GM19463 (cell line): ENCODE results near the gene PPP2R3C.
A peak's percentile ranks its signal among the peaks of the same experiment; 100 is the strongest.
"Not testable (repeated sequence)": the region's sequence is repeated elsewhere in the genome, so short reads cannot be mapped to it uniquely, and the experiment has no call there.

Experiments used
- ATAC-seq: cut with Tn5 transposase; IDR thresholded peaks from one replicate; pipeline ENCODE4 v1.9.1; 2021; ENCODE audit warnings: mild to moderate bottlenecking, moderate library complexity; ENCODE audit not compliant: unreplicated experiment

PPP2R3C gene

GRCh38 chr14:35065731-35066130 is 56.1 kb downstream of the PPP2R3C start:
- ATAC-seq = not testable (repeated sequence)

GRCh38 chr14:35061113-35061791 is 60.5 kb downstream of the PPP2R3C start:
- not testable (repeated sequence) for ATAC-seq

GRCh38 chr14:35052637-35053036 is 69.2 kb downstream of the PPP2R3C start:
- ATAC-seq = no peak

- no peak for ATAC-seq
These were observed 70.0 kb downstream of the PPP2R3C start for GRCh38 chr14:35051796-35052195.

- no peak for ATAC-seq
These were observed 71.1 kb downstream of the PPP2R3C start for GRCh38 chr14:35050652-35051051.

GRCh38 chr14:35047976-35048513 is 73.7 kb downstream of the PPP2R3C start:
- no peak for ATAC-seq

- ATAC-seq = peak; percentile 27
These were observed 74.8 kb downstream of the PPP2R3C start for GRCh38 chr14:35046751-35047536.

GRCh38 chr14:35046048-35046750 is 75.6 kb downstream of the PPP2R3C start, which contains the start of gene FAM177A1:
Gene FAM177A1, plus strand, starts transcription at chr14:35046272. Its CDS starts 192 bp downstream, at chr14:35046464.
- ATAC-seq = peak; percentile 92

- no peak for ATAC-seq
These were observed 76.1 kb downstream of the PPP2R3C start for GRCh38 chr14:35045798-35046047.

- ATAC-seq = no peak
These were observed 76.6 kb downstream of the PPP2R3C start for GRCh38 chr14:35044939-35045797.

- ATAC-seq = no peak
These were observed 78.7 kb downstream of the PPP2R3C start for GRCh38 chr14:35043046-35043445.

- no peak for ATAC-seq
These were observed 79.2 kb downstream of the PPP2R3C start for GRCh38 chr14:35042632-35043031.

- not testable (repeated sequence) for ATAC-seq
These were observed 83.5 kb downstream of the PPP2R3C start for GRCh38 chr14:35038312-35038711.
